T-helper 1 cell (primary cell): Measurements from ENCODE around the gene EIF2AK3.
"Not testable (repeated sequence)": the region's sequence is repeated elsewhere in the genome, so short reads cannot be mapped to it uniquely, and the experiment has no call there.

Source experiments
- DNase-seq, 5 donors: peaks; one replicate each; pipeline ENCODE4 v3.0.0-alpha.2; 2012 to 2020

Gene EIF2AK3

DNA sequence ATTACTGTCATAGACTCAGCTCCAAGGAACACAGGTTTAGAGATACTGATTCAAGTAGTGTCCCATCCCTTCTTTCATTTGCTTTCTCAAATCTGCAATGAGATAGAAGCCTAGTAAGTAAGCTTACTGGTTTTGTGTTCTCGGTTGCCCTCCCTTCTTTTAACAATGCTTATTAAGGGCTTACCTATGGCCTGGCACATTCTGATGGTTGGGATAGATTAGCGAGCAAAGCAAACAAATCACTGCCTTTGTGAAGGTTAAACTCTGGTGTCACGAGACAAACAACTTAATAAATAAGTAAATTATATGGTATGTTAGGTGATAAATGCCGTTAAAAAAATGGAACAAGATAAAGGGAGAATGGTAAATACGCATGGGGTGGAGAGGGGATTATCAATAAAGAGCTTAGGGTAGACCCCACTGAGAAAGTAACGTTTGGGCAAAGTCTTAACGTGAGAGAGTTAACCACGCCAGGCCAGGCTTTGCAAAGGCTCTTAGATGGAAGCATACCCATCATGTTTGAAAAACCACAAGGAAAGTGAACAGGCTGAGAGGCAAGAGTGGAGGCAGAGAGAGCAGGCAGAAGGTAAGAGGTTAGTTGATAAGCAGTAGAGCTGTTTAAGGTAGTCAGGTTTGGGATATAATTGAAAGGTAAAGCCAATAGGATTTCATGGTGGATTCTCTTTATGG is 31.0 kb downstream of the EIF2AK3 start:
- DNase-seq = no peak

DNA sequence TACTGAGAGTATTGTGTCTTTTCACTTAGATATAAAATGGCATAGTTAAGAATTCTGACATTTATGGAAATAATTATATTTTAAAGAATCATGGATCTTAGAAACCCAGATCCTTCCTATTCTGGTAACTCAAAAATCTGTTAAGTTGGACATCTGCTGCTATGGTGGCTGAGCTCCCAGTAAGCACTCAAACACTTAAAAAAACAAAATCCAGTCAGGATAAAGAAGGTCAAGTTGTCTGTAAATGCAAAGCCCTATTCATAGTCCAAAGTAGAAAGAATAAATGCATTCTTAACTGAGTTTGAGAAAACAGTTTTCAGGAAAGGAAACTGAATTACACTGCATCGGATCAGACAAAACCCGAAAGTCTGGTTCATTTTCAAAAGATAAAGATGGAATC is 35.6 kb downstream of the EIF2AK3 start:
- DNase-seq = no peak

DNA sequence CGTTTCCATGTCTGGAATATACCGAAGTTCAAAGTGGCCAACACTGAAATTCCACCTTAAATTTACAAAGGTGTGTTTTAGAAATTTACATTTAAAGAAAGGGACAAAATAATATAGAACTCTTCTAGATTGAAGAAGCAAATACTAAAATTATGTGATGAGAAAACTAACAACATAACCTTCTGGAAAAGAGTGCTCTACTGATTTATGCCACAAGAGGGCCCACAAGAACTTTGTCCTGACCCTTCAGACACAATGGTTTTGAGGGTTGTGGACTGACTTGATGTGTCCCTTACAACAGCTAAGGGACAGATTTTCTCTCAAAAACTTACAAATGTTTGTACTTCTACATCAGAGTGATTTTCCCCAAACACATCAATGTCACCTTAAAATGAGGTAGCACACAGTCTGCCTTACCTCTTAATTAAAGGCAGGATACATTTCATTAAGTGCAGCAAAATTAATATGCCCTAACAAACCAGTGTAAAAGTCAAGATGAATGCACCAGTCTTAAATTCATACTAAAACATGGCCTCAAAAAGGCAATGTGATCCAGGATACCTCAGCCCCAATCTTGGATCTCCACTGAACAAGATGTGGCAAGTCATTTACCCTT is 36.2 kb downstream of the EIF2AK3 start:
- DNase-seq = peak in 4 of 5 donors; percentile 8 to 53 (median 24)

DNA sequence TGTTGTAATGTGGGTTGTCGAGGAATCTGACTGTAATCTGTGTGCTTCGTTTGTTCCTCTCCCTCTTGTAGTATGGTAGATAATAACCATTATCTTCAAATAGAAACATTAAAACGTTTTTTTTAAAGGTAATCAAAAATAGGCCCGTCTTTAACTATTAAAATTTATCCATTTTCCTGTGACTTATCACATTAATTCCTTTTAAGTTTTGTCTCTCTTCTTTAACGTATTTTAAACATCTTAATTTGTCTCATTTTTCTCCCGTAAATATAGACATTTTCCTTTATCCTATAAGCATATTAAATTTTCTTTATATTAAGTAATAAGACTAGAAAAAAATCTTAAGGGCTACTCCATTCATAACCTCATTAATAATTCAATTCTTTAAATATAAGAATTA is 41.3 kb downstream of the EIF2AK3 start:
- no peak for DNase-seq

DNA sequence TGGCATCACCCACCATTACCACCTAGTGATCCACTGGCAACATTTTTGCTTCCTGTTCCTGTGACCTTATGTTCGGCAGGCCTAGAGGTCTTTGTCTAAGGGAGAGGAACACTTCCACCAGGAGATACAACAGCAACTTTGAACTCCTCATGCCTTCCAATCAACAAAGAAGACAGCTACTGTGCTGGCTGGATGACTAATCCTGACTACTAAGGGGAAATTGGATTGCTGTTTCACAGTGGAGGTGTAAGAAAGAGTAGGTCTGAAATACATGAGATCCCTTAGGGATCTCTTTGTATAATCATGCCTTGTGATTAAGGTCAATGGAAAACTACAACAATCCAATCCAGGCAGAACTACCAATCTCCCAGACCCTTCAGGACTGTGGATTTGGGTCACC is 45.2 kb downstream of the EIF2AK3 start:
- DNase-seq = no peak

DNA sequence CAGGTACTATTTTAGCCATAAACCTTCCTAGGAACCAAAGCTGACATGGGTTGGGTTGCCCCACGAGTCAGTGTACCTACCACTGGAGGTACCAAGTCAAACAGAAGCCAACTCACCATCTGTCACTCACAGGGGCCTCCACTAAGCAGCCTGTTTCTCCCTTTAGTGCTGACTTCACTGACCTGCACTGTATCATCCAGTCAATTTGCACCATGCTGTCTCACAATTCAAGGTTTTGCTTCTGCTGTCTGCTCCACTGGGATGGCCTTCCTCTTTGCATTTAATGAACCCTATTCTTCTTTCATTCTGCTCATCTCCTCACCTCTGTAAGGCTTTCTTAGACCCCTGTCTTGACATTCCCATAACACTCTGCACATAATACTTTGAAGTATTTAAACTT is 47.2 kb downstream of the EIF2AK3 start:
- no peak for DNase-seq

DNA sequence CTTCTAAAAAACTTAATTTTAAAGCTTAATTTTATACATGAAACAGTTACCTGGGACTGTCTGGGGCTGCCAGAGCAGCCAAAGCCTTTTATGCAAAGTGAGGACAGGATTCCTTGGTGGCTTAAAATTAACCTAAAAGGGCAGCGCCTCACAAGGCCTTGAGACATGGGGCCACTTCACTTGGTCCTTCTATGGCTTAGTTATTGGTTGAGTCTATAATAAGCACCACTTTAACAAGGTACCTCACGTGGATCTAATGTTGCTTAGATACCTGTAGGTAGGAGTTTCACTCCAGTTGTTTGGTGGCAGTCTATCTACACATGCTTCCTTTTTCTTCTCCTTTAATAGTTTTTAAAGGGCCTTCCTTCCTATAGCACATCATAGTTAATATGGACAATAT is 51.6 kb downstream of the EIF2AK3 start:
- DNase-seq = no peak

DNA sequence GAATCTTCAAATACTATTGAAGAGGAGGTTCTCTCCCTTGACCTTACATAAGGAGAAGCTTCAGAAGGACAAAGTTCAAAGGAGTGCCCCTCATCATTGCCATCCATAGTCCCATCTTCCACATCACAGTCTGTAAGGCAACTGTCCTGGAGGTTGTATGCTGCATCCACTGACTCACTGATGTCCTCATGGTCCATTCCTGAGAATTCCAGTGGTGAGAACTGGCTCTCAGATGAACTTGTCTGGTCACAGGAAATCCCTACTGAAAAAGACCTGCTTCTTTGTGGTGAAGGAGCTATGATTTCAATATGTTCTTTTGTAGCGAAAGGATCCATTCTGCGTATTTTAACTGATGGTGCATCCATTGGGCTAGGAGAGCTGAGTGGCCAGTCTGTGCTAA is 52.2 kb downstream of the EIF2AK3 start:
- DNase-seq = no peak

DNA sequence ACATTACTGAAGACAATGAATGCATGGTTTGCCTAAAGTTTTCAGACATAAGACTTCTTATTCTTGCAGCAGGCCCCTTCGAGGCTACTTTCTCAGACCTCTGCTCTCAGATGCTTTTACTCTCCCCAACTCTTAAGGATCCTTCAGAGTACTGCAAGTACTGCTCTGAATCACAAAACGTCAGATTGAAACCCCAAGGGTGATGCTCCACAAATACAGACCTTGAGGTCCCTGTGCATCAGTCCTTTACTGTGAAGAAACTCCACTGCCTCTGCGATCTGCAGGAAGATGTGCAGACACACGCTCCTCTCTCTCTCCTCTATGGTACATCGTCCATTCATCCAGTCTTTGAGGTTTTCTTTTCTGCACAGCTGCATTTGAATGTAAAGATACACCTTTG is 52.8 kb downstream of the EIF2AK3 start:
- peak in 1 of 5 donors; percentile 71 for DNase-seq

DNA sequence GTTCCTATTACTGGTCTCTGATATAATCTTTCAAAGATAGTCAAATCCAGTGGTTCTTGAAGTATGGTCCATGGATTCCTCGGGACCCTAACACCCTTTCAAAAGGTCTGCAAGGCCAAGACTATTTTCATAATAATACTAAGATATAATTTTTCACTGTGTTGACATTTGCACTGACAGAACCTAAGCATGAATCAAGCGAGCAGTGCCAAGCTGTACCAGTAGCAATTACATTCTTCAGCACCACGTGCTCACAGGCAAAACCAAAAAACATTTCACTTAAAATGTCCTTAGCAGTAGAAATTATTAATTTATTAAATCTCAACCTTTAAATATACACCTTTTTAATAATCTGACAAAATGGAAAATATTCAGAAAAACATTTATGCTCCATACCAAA is 59.1 kb downstream of the EIF2AK3 start:
- no peak for DNase-seq

DNA sequence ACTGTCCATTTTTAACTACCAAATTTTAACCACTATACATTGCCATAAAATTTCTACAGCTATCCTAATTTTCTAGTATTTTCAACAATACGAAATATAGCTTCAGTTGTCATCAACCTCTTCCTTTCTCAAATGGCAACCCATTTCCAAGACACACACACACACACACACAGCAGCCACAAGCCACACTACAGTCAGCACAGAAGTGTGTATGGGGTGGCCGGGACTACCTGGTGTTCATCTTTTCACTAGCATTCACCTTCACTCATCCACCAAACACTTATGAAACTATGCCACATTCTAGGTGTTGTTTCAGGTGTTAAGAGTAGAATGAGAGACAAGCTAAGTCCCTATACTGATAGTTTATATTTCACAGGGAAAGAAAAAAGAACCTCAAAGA is 62.9 kb downstream of the EIF2AK3 start:
- no peak for DNase-seq

DNA sequence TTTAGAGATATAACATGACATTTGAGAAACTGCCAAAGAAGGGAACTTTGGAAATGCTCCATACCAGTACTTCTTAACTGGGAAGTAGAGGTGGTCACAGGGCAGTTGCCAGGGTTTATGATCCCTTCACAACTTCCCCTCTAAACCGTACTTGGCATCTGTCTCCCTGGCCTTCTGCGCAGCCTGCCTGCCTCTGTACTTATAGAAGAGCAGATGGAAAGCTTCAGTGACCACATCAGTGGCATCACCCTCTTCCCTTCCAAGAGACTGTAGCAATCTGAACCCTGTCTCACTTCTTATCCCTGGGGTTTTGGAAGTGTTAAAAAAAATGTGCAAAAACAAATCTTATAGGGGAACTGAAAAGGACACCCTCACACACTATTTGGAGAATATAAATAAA is 64.1 kb downstream of the EIF2AK3 start:
- no peak for DNase-seq

DNA sequence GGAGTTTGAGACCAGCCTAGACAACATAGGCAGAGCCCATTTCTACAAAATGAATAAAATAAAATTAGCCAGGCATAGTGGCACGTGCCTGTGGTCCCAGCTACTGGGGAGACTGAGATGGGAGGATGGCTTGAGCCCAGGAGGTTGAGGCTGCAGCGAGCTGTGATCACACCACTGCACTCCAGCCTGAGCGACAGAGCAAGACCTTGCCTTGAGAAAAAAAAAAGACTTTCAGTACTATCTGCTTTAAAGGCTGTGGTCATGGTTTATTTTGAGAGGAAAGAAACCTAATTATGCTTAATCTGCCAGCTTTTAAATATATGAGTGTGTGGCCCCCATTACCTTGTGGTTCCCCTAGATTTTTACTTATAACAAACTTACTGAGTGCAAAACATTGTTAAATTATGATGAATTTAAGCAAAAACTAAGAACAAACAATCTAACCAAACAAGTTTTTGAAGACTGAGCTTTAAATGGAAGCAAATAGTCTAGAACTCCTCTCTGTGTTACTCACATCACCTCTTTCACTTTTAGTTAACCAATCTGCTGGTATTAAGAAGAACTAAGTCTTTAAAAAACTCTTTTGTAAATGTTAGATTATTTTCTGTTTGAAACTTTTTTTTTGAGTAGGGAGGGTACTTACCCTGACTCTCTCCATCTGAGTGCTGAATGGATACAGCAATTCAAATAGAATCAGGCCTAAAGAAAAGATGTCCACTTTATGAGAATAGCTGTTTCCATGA is 65.4 kb downstream of the EIF2AK3 start:
- DNase-seq = no peak

DNA sequence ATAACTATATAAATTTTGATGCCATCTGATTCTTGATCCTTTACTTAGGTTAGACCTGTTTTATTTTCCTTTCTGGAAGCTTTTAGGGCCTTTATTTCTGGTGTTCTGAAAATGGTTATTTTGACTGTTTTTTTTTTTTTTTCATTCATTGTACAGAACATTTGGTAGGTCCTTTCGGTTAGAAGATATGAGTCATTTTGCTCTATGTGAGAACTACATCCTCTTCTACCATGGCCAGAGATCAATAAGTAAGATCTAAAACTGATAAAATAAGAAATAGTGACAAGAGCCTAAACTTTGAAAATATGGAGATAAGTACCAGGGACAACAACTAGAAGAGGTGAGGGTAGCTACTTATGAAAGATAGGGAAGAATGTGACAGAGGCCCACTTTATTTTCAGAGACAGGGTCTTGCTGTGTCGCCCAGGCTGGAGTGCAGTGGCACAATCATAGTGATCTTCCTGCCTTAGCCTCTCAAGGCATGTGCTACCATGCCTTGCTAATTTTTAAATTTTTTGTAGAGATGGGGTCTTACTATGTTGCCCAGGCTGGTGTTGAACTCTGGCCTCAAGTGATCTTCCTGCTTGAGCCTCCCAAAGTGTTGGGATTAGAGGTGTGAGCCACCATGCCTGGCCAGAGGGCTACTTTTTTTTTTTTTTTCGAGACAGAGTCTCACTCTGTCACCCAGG is 66.5 kb downstream of the EIF2AK3 start:
- peak in 1 of 5 donors; percentile 42 for DNase-seq

DNA sequence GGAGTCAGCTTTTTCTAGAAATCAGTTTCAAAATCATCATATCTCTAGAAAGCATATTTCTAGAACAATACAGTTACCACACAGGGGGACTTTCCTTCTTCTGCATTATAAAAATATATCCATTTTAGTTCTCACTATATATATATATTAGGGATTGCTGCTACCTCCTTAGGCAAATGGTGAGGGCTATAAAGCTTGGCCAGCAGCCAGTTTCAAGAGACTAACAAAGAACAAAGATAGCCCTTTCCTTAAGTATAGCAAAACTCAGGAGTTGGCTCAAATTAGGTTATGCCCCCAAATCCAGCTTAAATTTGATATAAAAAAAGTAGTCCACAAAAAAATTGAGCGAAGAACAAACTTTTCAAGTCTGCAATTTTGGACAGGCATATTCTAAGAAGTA is 70.0 kb downstream of the EIF2AK3 start:
- DNase-seq = no peak

DNA sequence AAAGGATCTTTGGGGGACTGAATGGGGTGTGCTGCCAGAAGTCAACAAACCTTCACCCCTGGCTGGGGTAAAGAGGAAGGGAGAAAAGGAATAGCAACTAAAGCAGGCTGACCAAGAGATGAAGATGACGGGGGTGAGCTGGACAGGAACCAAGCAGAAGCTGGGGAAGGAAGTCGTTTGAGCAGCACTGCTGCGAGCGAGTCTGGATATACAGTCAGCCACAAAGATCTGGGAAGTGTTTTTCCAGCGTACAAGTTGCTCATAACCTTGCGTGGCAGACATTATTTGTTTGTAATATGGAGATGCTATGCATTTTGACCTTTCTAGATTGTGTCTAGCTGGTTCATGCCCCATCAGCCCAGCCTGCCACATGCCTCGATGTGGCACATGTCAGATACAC is 71.2 kb downstream of the EIF2AK3 start:
- DNase-seq = no peak

DNA sequence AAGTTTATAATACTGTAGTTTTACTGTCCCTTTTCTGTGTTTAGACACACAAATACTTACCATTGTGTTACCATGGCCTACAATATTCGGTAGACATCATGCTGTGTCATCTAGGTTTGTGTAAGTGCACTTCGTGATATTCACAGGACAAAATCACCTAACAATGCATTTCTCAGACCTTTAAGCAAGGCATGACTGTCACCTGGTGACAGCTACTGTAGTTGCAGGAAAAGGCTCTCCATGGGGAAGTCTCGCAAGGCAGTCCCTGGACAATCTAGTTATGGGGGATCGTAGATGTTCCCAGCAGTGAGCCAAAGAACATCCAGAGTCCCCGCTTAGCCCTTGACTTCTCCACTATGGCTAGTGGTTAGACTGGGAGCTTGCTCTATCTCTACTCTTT is 73.1 kb downstream of the EIF2AK3 start:
- DNase-seq = no peak

DNA sequence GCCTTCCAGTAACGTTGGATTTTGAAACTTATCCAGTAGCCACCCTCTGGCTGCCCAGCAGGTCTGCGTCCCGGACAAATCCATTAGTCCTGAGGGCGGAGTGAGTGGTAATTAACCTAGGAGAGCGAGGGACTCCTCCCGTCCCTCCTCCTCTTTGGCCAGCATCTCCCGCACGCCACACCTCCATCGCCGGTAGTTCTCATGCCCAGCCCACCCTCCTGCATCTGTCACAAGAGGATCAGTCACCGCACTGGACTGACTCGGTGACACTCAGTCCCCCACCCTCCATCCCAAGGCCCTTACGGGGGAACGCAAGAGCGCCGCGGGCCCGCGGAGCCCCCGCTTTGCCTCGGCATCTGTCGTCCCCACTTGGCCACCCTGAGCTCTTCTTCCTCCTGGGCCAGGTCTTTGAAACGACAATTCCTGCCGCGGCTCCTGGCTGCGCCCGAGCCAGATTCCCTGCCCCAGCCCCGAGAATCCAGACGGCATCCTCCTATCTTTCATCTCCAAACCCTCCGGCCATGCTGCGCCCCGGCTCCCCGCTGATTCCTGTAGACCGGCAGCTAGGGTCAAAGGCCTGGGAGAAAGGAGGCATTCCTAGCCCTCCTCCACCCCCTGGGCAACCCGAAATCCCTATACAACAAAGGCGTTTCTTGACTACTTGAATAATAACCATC is 77.5 kb downstream of the EIF2AK3 start:
- no peak for DNase-seq

DNA sequence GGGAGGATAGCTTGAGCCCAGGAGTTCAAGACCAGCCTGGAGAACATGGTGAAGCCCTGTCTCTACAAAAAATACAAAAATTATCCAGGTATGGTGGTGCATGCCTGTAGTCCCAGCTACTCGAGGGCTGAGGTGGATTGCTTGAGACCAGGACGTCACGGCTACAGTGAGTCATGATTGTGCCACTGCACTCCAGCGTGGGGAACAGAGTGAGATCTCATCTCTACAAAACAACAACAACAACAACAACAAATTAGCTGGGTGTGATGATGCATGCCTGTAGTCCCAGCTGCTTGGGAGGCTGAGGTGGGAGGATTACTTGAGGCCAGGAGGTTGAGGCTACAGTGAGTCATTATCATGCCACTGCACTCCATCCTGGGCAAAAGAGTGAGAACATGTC is 81.0 kb downstream of the EIF2AK3 start:
- not testable (repeated sequence) for DNase-seq

DNA sequence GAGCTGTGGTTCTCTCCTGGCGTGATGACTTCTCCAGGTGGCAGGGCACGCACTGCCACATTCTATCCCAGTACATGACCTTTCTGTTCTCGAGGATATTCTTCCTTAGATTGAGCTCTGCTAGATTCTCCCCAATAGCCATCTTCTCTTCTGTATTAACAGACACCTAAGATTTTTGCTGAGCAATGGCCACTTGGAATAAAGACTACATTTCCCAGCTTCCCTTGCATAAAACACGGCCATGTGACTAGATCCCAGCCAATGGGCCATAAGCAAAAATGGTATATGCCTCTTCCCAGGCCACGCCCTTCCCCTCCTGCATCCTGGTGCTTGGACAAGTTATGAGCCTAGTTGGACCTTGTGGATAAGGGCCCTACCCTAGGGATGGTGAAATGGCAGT is 82.1 kb downstream of the EIF2AK3 start:
- no peak for DNase-seq

DNA sequence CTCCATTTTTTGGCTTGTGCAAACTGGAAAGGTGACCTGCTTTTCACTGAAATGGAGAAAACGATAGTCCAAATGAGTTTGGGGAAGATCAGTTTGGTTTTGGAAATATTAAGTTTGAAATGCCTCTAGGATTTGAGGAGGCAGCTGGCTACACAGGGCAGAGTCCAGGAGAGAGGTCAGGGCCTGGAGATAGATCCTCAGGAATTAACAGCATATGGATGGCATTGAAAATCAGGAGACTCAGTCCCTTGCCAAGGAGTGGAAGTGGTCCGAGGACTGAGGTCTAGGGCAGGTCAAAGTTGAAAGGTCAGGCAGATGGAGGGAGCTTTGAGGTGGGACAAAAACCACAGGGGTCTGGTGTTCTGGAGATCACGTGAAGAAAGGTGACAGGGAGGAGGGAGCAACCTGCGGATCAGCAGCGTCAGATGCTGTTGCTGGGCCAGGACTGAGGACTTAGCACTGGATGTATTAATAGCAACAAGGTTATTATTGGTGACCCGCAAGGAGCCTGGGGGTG is 83.7 kb downstream of the EIF2AK3 start:
- no peak for DNase-seq

DNA sequence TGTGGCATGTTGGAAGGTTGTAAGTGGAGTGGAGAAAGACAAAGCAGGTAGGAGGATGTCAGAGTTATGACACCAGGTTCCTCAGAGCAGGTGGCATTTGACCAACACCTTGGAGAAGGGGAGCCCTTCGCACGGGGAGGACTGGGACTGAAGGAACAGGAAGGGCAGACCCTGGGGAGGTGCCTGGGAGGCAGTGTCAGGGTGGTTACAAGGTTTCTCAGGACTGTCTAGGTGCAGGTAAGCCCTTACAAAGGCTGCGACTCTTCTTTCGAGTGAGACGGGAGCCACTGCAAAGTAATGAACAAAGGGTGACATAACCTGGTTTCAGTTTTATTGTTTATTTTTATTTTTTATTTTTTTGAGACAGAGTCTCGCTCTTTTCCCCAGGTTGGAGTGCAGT is 84.6 kb downstream of the EIF2AK3 start:
- DNase-seq = no peak

DNA sequence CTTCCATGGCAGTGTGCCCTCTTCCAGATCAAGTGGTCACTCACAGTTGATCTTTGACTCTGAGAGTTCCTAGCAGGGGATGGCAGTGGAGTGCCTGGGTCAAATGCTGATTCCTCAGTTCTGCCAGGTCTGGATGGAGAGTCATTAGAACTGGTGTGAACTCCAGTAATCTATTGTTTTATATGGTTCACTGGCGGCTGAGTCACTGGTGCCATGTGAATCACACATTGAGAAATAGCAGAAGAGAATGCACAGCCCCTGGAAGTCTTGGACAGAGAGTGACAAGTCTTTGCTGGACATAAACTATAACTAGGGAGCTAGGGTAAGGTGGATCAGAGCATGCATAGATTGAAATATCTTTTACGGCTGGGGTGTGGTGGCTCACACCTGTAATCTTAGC is 86.9 kb downstream of the EIF2AK3 start:
- DNase-seq = no peak
